Smooth muscle cell (in vitro differentiated cells): ENCODE data around the gene DPM1. TPM values are rescaled to one million over a fixed set of nuclear protein-coding genes. Genes with fewer than 3 reads are reported as not detected.

Experiments
- polyA plus RNA-seq: library from polyadenylated mRNA; unstranded; fragments of >200 nt; fragmentation: Nextera tagmentation; extraction: Ambion mirVana; gene quantifications from 2 replicates; pipeline ENCODE4 v1.2.1, GENCODE V29; 2016
- total RNA-seq: library from RNA; depleted of rRNA; stranded (reverse); fragments of >200 nt; gene quantifications from 2 replicates; pipeline ENCODE4 v1.2.3, GENCODE V29; 2014

The DPM1 gene
- total and polyA plus RNA-seq, 2 experiments from 2014 or later = 89.1 to 141 TPM

Other genes with a start within 250 kb of the DPM1 start
- gene PARD6B, start 227.0 kb downstream of the DPM1 start, total RNA-seq = 4.6 and 6.5 TPM in 2 replicates
- 0.26 and 1.7 TPM in 2 replicates for gene PARD6B, start 227.0 kb downstream of the DPM1 start, polyA plus RNA-seq
- 1.1 and 5.3 TPM in 2 replicates for gene BCAS4, start 163.5 kb downstream of the DPM1 start, total RNA-seq
- gene BCAS4, start 163.5 kb downstream of the DPM1 start, polyA plus RNA-seq = 13.1 and 14.1 TPM in 2 replicates
- 54.9 and 57.4 TPM in 2 replicates for gene ADNP, start 27.1 kb downstream of the DPM1 start, total RNA-seq
- gene ADNP, start 27.1 kb downstream of the DPM1 start, polyA plus RNA-seq = 14.2 and 15.3 TPM in 2 replicates
- gene MOCS3, start 286 bp upstream of the DPM1 start, total RNA-seq = 3.7 and 5.2 TPM in 2 replicates
- 3.2 and 3.7 TPM in 2 replicates for gene MOCS3, start 286 bp upstream of the DPM1 start, polyA plus RNA-seq
- 37.4 and 51.2 TPM in 2 replicates for gene KCNG1, start 64.6 kb upstream of the DPM1 start, total RNA-seq
- 52.0 and 54.1 TPM in 2 replicates for gene KCNG1, start 64.6 kb upstream of the DPM1 start, polyA plus RNA-seq